Dendritic cell treated with granulocyte-macrophage colony-stimulating factor and Interleukin-4, amounts not matched to agents 40 ng/mL and 50 ng/mL, for 4 days (primary cell): ENCODE results near the gene COL11A1.
"Not testable (repeated sequence)": the region's sequence is repeated elsewhere in the genome, so short reads cannot be mapped to it uniquely, and the experiment has no call there.

Experiments
- H3K27ac Mint-ChIP-seq: one replicate; pipeline ENCODE4 v1.8.0; 2022; ENCODE audit warnings: mild to moderate bottlenecking, mixed read lengths
- H3K27me3 Mint-ChIP-seq: one replicate; pipeline ENCODE4 v1.8.0; 2022; ENCODE audit warnings: mild to moderate bottlenecking, mixed read lengths
- H3K36me3 Mint-ChIP-seq: one replicate; pipeline ENCODE4 v1.8.0; 2022; ENCODE audit warnings: low read depth, mixed read lengths
- H3K4me1 Mint-ChIP-seq: one replicate; pipeline ENCODE4 v1.8.0; 2022; ENCODE audit warnings: low read depth, mixed read lengths
- H3K4me3 Mint-ChIP-seq: one replicate; pipeline ENCODE4 v1.8.0; 2022; ENCODE audit warnings: mild to moderate bottlenecking, moderate library complexity, mixed read lengths
- H3K9me3 Mint-ChIP-seq: one replicate; pipeline ENCODE4 v1.8.0; 2022; ENCODE audit warnings: mixed read lengths
- intact Hi-C: fragments of 100-400 bp; cut with micrococcal nuclease; formaldehyde crosslinking; loops from one replicate; pipeline ENCODE4 v1.15.0; 2022

COL11A1 gene

GRCh38 chr1:102857251-102857650, 251.1 kb downstream of the COL11A1 start:
- Mint-ChIP-seq H3K27ac (no peak overlapping the region), H3K36me3 (no peaks in the 10 kb centered on the region), H3K27me3 (no peaks in the 10 kb centered on the region), H3K4me3 (no peak overlapping the region), H3K4me1 (no peaks in the 10 kb centered on the region), H3K9me3 (peaks cover 76% of the 10 kb centered on the region)
- intact Hi-C loops: no loop called here

DNA sequence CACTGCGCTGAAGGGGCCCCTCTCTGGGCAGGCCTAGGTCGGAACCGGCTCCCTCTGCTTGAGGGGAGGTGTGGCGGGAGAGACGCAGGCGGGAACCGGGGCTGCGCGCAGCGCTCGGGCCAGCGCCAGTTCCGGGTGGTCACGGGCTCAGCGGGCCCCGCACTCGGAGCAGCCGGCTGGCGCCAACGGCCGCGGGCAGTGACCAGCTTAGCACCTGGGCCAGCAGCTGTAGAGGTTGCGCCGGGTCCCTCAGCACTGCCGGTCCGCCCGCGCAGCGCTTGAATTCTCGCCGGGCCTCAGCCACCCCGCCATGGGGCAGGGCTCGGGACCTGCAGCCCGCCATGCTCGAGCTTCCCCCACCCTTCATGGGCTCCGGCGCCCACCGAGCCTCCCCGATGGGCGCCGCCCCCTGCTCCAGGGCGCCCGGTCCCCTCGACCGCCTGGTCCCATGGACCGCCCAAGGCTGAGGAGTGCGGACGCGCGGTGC, 254.6 kb downstream of the COL11A1 start:
- H3K4me1 Mint-ChIP-seq: no peaks in the 10 kb centered on the region
- H3K9me3 Mint-ChIP-seq: peaks cover 70% of the 10 kb centered on the region
- intact Hi-C loops: no loop called here

DNA sequence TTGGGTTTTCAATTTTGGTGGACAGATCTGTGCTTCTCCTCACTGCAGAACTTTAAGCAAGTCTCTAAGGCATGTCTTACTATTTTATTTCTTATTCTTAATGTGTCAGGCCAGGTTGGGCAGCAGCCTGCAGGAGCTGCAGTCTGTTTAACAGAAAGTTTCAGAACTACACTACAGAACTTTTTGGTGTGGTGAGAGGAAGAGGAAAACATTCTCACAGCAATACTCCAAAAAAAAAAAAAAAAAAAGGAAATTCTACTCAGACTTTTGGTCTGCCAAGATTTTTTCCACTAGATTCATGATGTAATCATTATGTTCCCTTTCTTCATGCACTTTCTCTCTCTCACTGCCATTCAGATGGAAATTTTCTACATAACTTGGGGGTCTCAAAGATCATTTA, 255.2 kb downstream of the COL11A1 start:
- Mint-ChIP-seq H3K27ac (no peak overlapping the region), H3K9me3 (peaks cover 67% of the 10 kb centered on the region), H3K27me3 (no peaks in the 10 kb centered on the region), H3K36me3 (no peaks in the 10 kb centered on the region), H3K4me1 (no peaks in the 10 kb centered on the region), H3K4me3 (no peak overlapping the region)
- intact Hi-C loops: no loop called here

More for the DNA sequence above, 254.6 kb downstream of the COL11A1 start:
- no peak overlapping the region for H3K4me3 Mint-ChIP-seq
- no peaks in the 10 kb centered on the region for H3K27me3 Mint-ChIP-seq
- H3K36me3 Mint-ChIP-seq: no peaks in the 10 kb centered on the region
- H3K27ac Mint-ChIP-seq: no peak overlapping the region

DNA sequence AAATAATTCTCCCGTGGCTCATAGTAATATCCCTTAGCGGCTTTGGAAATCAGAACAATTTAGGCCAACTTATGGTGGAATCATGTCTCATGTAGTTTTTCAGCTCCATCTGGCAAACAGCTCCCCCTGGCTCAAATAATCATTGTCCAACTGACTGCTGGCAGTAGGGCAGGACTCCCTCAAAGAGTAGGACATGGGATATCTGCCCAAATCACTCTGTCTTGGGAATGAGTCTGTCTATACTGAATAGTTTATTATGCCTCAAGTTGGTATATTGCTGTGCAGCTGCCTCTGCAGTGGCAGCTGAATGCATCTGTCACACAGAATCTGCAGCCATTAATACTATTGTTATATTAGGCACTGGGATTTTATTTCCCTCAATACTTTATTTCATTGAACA, 255.7 kb downstream of the COL11A1 start:
- no peak overlapping the region for H3K4me3 Mint-ChIP-seq
- no peaks in the 10 kb centered on the region for H3K27me3 Mint-ChIP-seq
- H3K9me3 Mint-ChIP-seq: peaks cover 64% of the 10 kb centered on the region
- intact Hi-C loops: no loop called here
- no peaks in the 10 kb centered on the region for H3K36me3 Mint-ChIP-seq
- H3K4me1 Mint-ChIP-seq: no peaks in the 10 kb centered on the region
- H3K27ac Mint-ChIP-seq: no peak overlapping the region

DNA sequence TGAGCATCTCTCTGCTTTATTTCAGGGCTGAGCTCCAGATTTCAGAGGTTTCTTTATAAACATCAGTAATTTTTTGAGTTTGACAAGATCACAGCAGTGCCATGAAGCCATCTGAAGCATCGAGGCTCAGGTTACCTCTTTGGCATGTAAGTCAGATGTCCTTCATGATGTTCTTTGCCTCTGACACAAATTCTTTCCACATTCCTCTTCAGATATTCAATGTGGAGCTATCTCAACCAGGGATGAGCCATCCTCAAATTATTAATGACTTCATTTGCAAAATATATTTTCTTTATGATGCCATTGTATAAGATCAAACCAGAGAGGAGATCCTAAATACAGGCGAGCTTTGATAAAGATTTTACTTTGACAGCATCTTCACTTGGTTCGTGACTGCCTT, 256.7 kb downstream of the COL11A1 start:
- no peak overlapping the region for H3K4me3 Mint-ChIP-seq
- no peak overlapping the region for H3K27ac Mint-ChIP-seq
- H3K36me3 Mint-ChIP-seq: no peaks in the 10 kb centered on the region
- H3K4me1 Mint-ChIP-seq: no peaks in the 10 kb centered on the region
- H3K9me3 Mint-ChIP-seq: peaks cover 61% of the 10 kb centered on the region
- intact Hi-C loops: no loop called here
- H3K27me3 Mint-ChIP-seq: no peaks in the 10 kb centered on the region

DNA sequence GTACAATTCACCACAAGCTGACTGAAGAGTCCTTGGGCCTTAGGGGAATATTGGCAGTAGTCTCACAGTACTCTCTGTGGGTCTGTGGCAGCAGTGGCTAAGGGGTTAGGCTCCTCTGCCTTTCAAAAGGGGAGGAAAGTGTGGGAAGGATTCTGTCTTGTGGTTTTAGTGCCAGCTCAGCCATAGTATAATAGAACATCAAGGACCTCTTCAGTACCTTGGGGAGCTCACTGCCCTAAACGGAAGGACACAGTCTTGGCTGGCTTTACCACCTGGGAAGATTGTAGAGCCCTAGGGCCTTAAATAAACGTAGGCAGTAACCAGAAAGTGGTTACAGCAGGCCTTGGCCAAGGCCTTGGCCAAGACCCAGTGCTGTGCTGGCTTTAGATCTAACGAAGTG, 265.7 kb downstream of the COL11A1 start:
- Mint-ChIP-seq H3K27me3 (no peaks in the 10 kb centered on the region), H3K4me3 (no peak overlapping the region), H3K9me3 (peaks cover 44% of the 10 kb centered on the region), H3K36me3 (no peaks in the 10 kb centered on the region), H3K4me1 (no peaks in the 10 kb centered on the region), H3K27ac (no peak overlapping the region)
- intact Hi-C loops: no loop called here

- Mint-ChIP-seq H3K27ac (no peak overlapping the region), H3K27me3 (no peaks in the 10 kb centered on the region), H3K36me3 (no peaks in the 10 kb centered on the region)
Observed at GRCh38 chr1:102840741-102841140, 267.6 kb downstream of the COL11A1 start.

GRCh38 chr1:102838016-102838415, 270.3 kb downstream of the COL11A1 start:
- no peaks in the 10 kb centered on the region for H3K4me1 Mint-ChIP-seq

More at GRCh38 chr1:102840741-102841140, 267.6 kb downstream of the COL11A1 start:
- Mint-ChIP-seq H3K4me3 (no peak overlapping the region), H3K4me1 (no peaks in the 10 kb centered on the region), H3K9me3 (peaks cover 35% of the 10 kb centered on the region)
- intact Hi-C loops: no loop called here

DNA sequence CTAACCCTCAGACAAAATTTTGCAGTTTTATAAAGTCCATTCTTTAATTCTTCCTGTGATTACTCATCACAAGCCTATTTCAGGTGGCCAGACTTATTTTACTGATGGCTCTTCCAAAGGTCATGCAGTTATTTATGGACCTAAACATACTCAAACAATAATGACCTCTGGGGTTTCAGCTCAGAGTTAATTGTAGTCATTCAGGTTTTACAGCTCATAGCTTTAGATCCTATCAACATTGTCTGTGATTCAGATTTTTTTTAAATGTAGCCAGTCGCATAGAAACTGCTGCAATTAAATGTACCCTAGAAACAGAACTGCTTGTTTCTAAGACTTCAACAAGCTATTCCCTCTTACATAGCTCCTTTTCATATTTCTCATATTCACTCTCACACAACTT, 270.8 kb downstream of the COL11A1 start:
- intact Hi-C loops: no loop called here
- H3K9me3 Mint-ChIP-seq: peaks cover 23% of the 10 kb centered on the region
- no peak overlapping the region for H3K4me3 Mint-ChIP-seq
- no peaks in the 10 kb centered on the region for H3K4me1 Mint-ChIP-seq
- H3K27ac Mint-ChIP-seq: no peak overlapping the region
- H3K27me3 Mint-ChIP-seq: no peaks in the 10 kb centered on the region
- no peaks in the 10 kb centered on the region for H3K36me3 Mint-ChIP-seq

More at GRCh38 chr1:102838016-102838415, 270.3 kb downstream of the COL11A1 start:
- H3K4me3 Mint-ChIP-seq: no peak overlapping the region
- no peak overlapping the region for H3K27ac Mint-ChIP-seq
- peaks cover 27% of the 10 kb centered on the region for H3K9me3 Mint-ChIP-seq
- intact Hi-C loops: no loop called here
- no peaks in the 10 kb centered on the region for H3K36me3 Mint-ChIP-seq
- H3K27me3 Mint-ChIP-seq: no peaks in the 10 kb centered on the region

GRCh38 chr1:102836991-102837390, 271.3 kb downstream of the COL11A1 start:
- Mint-ChIP-seq H3K4me1 (no peaks in the 10 kb centered on the region), H3K4me3 (no peak overlapping the region), H3K9me3 (peaks cover 20% of the 10 kb centered on the region), H3K27ac (no peak overlapping the region), H3K27me3 (no peaks in the 10 kb centered on the region), H3K36me3 (no peaks in the 10 kb centered on the region)
- intact Hi-C loops: no loop called here

GRCh38 chr1:102834688-102835320, 273.5 kb downstream of the COL11A1 start:
- intact Hi-C loops: no loop called here
- H3K27me3 Mint-ChIP-seq: no peaks in the 10 kb centered on the region
- H3K27ac Mint-ChIP-seq: no peak overlapping the region
- peaks cover 22% of the 10 kb centered on the region for H3K9me3 Mint-ChIP-seq
- H3K4me1 Mint-ChIP-seq: no peaks in the 10 kb centered on the region
- H3K36me3 Mint-ChIP-seq: no peaks in the 10 kb centered on the region
- H3K4me3 Mint-ChIP-seq: no peak overlapping the region

GRCh38 chr1:102833151-102833550, 275.2 kb downstream of the COL11A1 start:
- Mint-ChIP-seq H3K9me3 (peaks cover 26% of the 10 kb centered on the region), H3K4me3 (no peak overlapping the region), H3K27ac (no peak overlapping the region), H3K27me3 (no peaks in the 10 kb centered on the region), H3K4me1 (no peaks in the 10 kb centered on the region), H3K36me3 (no peaks in the 10 kb centered on the region)
- intact Hi-C loops: no loop called here

- intact Hi-C loops, H3K4me1 Mint-ChIP-seq, H3K27ac Mint-ChIP-seq, H3K36me3 Mint-ChIP-seq, H3K27me3 Mint-ChIP-seq, H3K4me3 Mint-ChIP-seq: not testable (repeated sequence)
- H3K9me3 Mint-ChIP-seq: peaks cover 44% of the 10 kb centered on the region
Observed at GRCh38 chr1:102826706-102827105, 281.6 kb downstream of the COL11A1 start.
